ENCODE data around the gene KIRREL2.

KIRREL2 gene

GRCh38 chr19:35870798-35871197 lies 14.1 kb downstream of the KIRREL2 start:
- peaks cover 14% of the 10 kb centered on the region for H3K4me1 Mint-ChIP-seq (ENCODE audit: low read depth)
- H3K36me3 Mint-ChIP-seq (ENCODE audit: low read depth): no peaks in the 10 kb centered on the region
- no peaks in the 10 kb centered on the region for H3K9me3 Mint-ChIP-seq
- DNase-seq: no peak
- H3K27me3 Mint-ChIP-seq: peaks cover 55% of the 10 kb centered on the region
- H3K4me3 Mint-ChIP-seq: no peak overlapping the region
- no peak overlapping the region for H3K27ac Mint-ChIP-seq

GRCh38 chr19:35871611-35872010 lies 14.9 kb downstream of the KIRREL2 start:
- Mint-ChIP-seq H3K4me3 (no peak overlapping the region), H3K4me1 (ENCODE audit: low read depth) (peaks cover 14% of the 10 kb centered on the region), H3K27me3 (peaks cover 55% of the 10 kb centered on the region), H3K9me3 (no peaks in the 10 kb centered on the region), H3K27ac (no peak overlapping the region), H3K36me3 (ENCODE audit: low read depth) (no peaks in the 10 kb centered on the region)
- no peak for DNase-seq

- Mint-ChIP-seq H3K27me3 (peaks cover 53% of the 10 kb centered on the region), H3K27ac (no peak overlapping the region), H3K9me3 (no peaks in the 10 kb centered on the region)
Measured at GRCh38 chr19:35872180-35872579, 15.5 kb downstream of the KIRREL2 start.

DNA sequence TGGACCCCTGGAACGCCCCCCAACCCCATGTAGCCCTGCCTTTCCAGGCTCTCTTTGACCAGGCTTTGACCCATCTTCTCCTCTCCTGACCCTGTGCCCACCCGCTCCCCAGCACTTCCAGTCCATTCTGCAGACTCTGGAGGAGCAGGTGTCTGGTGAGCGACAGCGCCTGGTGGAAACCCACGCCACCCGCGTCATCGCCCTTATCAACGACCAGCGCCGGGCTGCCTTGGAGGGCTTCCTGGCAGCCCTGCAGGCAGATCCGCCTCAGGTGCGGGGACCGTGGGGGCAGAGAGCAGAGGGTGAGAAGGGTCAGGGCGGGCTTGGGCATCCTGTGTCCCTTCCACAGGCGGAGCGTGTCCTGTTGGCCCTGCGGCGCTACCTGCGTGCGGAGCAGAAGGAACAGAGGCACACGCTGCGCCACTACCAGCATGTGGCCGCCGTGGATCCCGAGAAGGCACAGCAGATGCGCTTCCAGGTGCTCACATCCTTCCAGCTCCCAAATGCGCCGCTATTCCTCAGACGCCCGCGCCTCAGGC lies 17.8 kb downstream of the KIRREL2 start:
- Mint-ChIP-seq H3K27ac (no peak overlapping the region), H3K27me3 (peaks cover 50% of the 10 kb centered on the region), H3K4me3 (no peak overlapping the region), H3K9me3 (no peaks in the 10 kb centered on the region), H3K36me3 (ENCODE audit: low read depth) (no peaks in the 10 kb centered on the region), H3K4me1 (ENCODE audit: low read depth) (peaks cover 9% of the 10 kb centered on the region)
- no peak for DNase-seq

More at GRCh38 chr19:35872180-35872579, 15.5 kb downstream of the KIRREL2 start:
- Mint-ChIP-seq H3K4me1 (ENCODE audit: low read depth) (peaks cover 14% of the 10 kb centered on the region), H3K36me3 (ENCODE audit: low read depth) (no peaks in the 10 kb centered on the region), H3K4me3 (no peak overlapping the region)
- no peak for DNase-seq

DNA sequence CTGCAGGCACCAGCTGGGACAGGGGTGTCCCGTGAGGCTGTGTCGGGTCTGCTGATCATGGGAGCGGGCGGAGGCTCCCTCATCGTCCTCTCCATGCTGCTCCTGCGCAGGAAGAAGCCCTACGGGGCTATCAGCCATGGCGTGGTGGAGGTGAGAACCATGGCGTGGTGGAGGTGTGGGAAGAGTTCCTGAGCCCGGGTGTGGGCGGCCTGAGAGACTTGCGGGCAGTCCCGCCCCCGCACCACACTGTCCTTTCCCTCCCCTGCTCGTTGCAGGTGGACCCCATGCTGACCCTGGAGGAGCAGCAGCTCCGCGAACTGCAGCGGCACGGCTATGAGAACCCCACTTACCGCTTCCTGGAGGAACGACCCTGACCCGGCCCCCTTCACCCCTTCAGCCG lies 22.4 kb downstream of the KIRREL2 start:
- Mint-ChIP-seq H3K4me1 (ENCODE audit: low read depth) (peaks cover 9% of the 10 kb centered on the region), H3K9me3 (no peaks in the 10 kb centered on the region), H3K4me3 (no peak overlapping the region), H3K27ac (no peak overlapping the region), H3K27me3 (peaks cover 26% of the 10 kb centered on the region), H3K36me3 (ENCODE audit: low read depth) (no peaks in the 10 kb centered on the region)
- DNase-seq: no peak

GRCh38 chr19:35879770-35880317 lies 23.1 kb downstream of the KIRREL2 start:
- Mint-ChIP-seq H3K27me3 (peaks cover 26% of the 10 kb centered on the region), H3K4me1 (ENCODE audit: low read depth) (peaks cover 9% of the 10 kb centered on the region), H3K27ac (peak overlapping the region; percentile 50), H3K36me3 (ENCODE audit: low read depth) (no peaks in the 10 kb centered on the region), H3K4me3 (no peak overlapping the region), H3K9me3 (no peaks in the 10 kb centered on the region)
- DNase-seq: peak; percentile 84

- Mint-ChIP-seq H3K36me3 (ENCODE audit: low read depth) (peaks cover 19% of the 10 kb centered on the region), H3K27ac (no peak overlapping the region), H3K9me3 (no peaks in the 10 kb centered on the region), H3K4me1 (ENCODE audit: low read depth) (peaks cover 9% of the 10 kb centered on the region), H3K4me3 (no peak overlapping the region), H3K27me3 (peaks cover 21% of the 10 kb centered on the region)
- no peak for DNase-seq
Measured at GRCh38 chr19:35882114-35882832, 25.6 kb downstream of the KIRREL2 start.

DNA sequence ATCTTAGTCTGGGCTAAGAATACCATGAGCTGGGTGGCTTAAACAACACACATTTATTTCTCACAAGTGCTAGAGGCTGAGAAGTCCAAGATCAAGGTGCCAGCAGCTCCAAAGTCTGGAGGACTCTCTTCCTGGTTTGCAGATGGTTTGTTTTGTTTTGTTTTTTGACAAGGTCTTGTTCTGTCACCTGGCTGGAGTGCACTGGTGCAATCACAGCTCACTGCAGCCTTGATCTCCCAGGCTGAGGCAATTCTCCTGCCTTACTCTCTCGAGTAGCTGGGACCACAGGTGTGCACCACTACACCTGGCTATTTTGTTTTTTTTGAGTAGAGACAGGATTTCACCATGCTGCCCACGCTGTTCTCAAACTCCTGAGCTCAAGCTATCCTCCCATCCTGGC lies 27.2 kb downstream of the KIRREL2 start:
- Mint-ChIP-seq H3K4me1 (ENCODE audit: low read depth) (peaks cover 11% of the 10 kb centered on the region), H3K27me3 (peaks cover 14% of the 10 kb centered on the region), H3K4me3 (no peak overlapping the region), H3K9me3 (no peaks in the 10 kb centered on the region), H3K36me3 (ENCODE audit: low read depth) (peaks cover 35% of the 10 kb centered on the region), H3K27ac (no peak overlapping the region)
- DNase-seq: no peak

DNA sequence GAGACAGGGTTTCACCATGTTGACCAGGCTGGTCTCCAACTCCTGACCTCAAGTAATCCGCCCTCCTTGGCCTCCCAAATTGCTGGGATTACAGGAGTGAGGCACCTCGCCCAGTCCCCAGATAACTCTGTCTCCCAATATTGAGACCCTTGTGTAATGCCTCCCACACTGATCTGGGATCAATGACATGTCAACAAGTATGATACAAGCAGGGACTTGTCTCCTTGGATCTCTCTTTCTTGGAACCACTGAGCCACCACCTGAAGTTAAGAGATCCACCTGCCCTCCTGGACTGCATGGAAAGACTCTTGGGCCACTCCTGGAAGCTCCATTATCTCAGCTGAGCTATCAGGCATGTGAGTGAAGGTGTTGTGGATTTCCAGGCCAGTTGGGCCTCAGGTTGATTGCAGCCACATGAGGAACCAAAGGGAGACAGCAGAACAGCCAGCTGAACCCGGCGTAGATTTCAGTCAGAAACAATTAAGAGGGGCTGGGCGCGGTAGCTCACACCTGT lies 28.6 kb downstream of the KIRREL2 start:
- H3K9me3 Mint-ChIP-seq: no peaks in the 10 kb centered on the region
- peaks cover 48% of the 10 kb centered on the region for H3K36me3 Mint-ChIP-seq (ENCODE audit: low read depth)
- no peak overlapping the region for H3K4me3 Mint-ChIP-seq
- H3K4me1 Mint-ChIP-seq (ENCODE audit: low read depth): peaks cover 7% of the 10 kb centered on the region
- peaks cover under 1% of the 10 kb centered on the region for H3K27me3 Mint-ChIP-seq
- peak; percentile 35 for DNase-seq
- H3K27ac Mint-ChIP-seq: peak overlapping the region; percentile 68

GRCh38 chr19:35885904-35886303 lies 29.2 kb downstream of the KIRREL2 start:
- no peaks in the 10 kb centered on the region for H3K9me3 Mint-ChIP-seq
- peak overlapping the region; percentile 68 for H3K27ac Mint-ChIP-seq
- peaks cover 8% of the 10 kb centered on the region for H3K4me1 Mint-ChIP-seq (ENCODE audit: low read depth)
- DNase-seq: peak; percentile 33
- H3K36me3 Mint-ChIP-seq (ENCODE audit: low read depth): peaks cover 54% of the 10 kb centered on the region
- H3K4me3 Mint-ChIP-seq: no peak overlapping the region
- H3K27me3 Mint-ChIP-seq: no peaks in the 10 kb centered on the region

DNA sequence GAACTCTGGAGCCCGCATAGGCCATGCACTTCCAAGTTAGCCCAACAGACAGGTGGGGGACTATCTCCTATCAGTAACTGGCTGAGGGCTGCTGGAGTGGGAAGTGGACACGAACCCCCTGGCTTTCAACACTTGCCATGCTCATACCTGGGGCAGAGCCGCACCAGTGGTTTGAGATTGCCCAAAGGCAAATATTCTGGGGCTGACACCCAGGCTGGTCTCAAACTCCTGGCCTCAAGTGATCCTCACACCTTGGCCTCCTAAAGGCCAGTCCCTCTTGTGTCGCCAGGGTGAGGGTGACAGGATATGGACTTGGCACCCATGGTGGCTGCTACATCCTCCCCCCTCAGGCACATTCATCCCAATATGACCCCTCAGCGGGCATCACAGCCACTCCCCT lies 30.5 kb downstream of the KIRREL2 start:
- Mint-ChIP-seq H3K9me3 (no peaks in the 10 kb centered on the region), H3K36me3 (ENCODE audit: low read depth) (peaks cover 64% of the 10 kb centered on the region), H3K27ac (peak overlapping the region; percentile 50), H3K27me3 (no peaks in the 10 kb centered on the region), H3K4me1 (ENCODE audit: low read depth) (peaks cover 8% of the 10 kb centered on the region), H3K4me3 (no peak overlapping the region)
- DNase-seq: no peak

GRCh38 chr19:35888398-35888797 lies 31.7 kb downstream of the KIRREL2 start:
- Mint-ChIP-seq H3K27me3 (no peaks in the 10 kb centered on the region), H3K4me3 (no peak overlapping the region), H3K27ac (peak overlapping the region; percentile 59), H3K4me1 (ENCODE audit: low read depth) (peaks cover 13% of the 10 kb centered on the region), H3K36me3 (ENCODE audit: low read depth) (peaks cover 75% of the 10 kb centered on the region), H3K9me3 (no peaks in the 10 kb centered on the region)
- no peak for DNase-seq

GRCh38 chr19:35889370-35890112 lies 32.8 kb downstream of the KIRREL2 start:
- H3K27me3 Mint-ChIP-seq: no peaks in the 10 kb centered on the region
- no peak overlapping the region for H3K4me3 Mint-ChIP-seq
- H3K36me3 Mint-ChIP-seq (ENCODE audit: low read depth): peaks cover 87% of the 10 kb centered on the region
- no peaks in the 10 kb centered on the region for H3K9me3 Mint-ChIP-seq
- peaks cover 18% of the 10 kb centered on the region for H3K4me1 Mint-ChIP-seq (ENCODE audit: low read depth)
- peak overlapping the region; percentile 53 for H3K27ac Mint-ChIP-seq
- no peak for DNase-seq

GRCh38 chr19:35890113-35890650 lies 33.5 kb downstream of the KIRREL2 start:
- DNase-seq: no peak
- Mint-ChIP-seq H3K4me3 (no peak overlapping the region), H3K4me1 (ENCODE audit: low read depth) (peaks cover 20% of the 10 kb centered on the region), H3K27me3 (no peaks in the 10 kb centered on the region), H3K9me3 (no peaks in the 10 kb centered on the region), H3K36me3 (ENCODE audit: low read depth) (peaks cover 92% of the 10 kb centered on the region), H3K27ac (peak overlapping the region; percentile 40)

Data from activated T-cell treated with anti-CD3 and anti-CD28 coated beads, Interleukin-2, amount 50 U/mL, for 24 hours (primary cell).